Measurements from ENCODE around the gene HSPA2. TPM values are rescaled to one million over a fixed set of nuclear protein-coding genes. Genes with fewer than 3 reads are reported as not detected.

Gene HSPA2
- total RNA-seq, 4 donors from 2014 or later = 70.8 to 98.0 (median 91.6) TPM

- WGBS = 65% methylated on average over 4 of the region's 4 CpGs
- DNase-seq (ENCODE audit: low spot score in 2 of 2) = no peak
- peaks cover 6% of the 10 kb centered on the region for H3K27me3 ChIP-seq
- no peaks in the 10 kb centered on the region for H3K36me3 ChIP-seq
- H3K4me3 ChIP-seq = no peak overlapping the region
- H3K9me3 ChIP-seq = no peaks in the 10 kb centered on the region
- H3K27ac ChIP-seq = no peak overlapping the region
- peaks cover 21% of the 10 kb centered on the region for H3K4me1 ChIP-seq
- TF ChIP-seq CTCF (IDR thresholded peaks at IDR 0.05) = no peak
Measured at GRCh38 chr14:64536488-64537245, 3.9 kb upstream of the HSPA2 start.

GRCh38 chr14:64541261-64541971 is 875 bp downstream of the HSPA2 start:
- Histone ChIP-seq H3K27ac (no peak overlapping the region), H3K4me3 (peak overlapping the region; percentile 68), H3K4me1 (peaks cover 47% of the 10 kb centered on the region), H3K36me3 (no peaks in the 10 kb centered on the region), H3K9me3 (no peaks in the 10 kb centered on the region), H3K27me3 (peaks cover 6% of the 10 kb centered on the region)
- peak; percentile 78 to 82 for DNase-seq (ENCODE audit: low spot score in 2 of 2)
- TF ChIP-seq POLR2AphosphoS5 (IDR thresholded peaks at IDR 0.05) = no peak
- no peak for TF ChIP-seq POLR2A (IDR thresholded peaks at IDR 0.05)
- TF ChIP-seq CTCF (IDR thresholded peaks at IDR 0.05) = no peak
- no peak for TF ChIP-seq EP300 (IDR thresholded peaks at IDR 0.05)
- WGBS = no CpG with 5 or more reads among the region's 73 CpGs

GRCh38 chr14:64541972-64542835 is 1.7 kb downstream of the HSPA2 start:
- no peaks in the 10 kb centered on the region for H3K36me3 ChIP-seq
- peaks cover 6% of the 10 kb centered on the region for H3K27me3 ChIP-seq
- H3K27ac ChIP-seq = no peak overlapping the region
- TF ChIP-seq POLR2A (IDR thresholded peaks at IDR 0.05) = no peak
- no peak for TF ChIP-seq POLR2AphosphoS5 (IDR thresholded peaks at IDR 0.05)
- no peak for TF ChIP-seq CTCF (IDR thresholded peaks at IDR 0.05)
- no peak for TF ChIP-seq EP300 (IDR thresholded peaks at IDR 0.05)
- H3K4me1 ChIP-seq = peaks cover 47% of the 10 kb centered on the region
- no peaks in the 10 kb centered on the region for H3K9me3 ChIP-seq
- DNase-seq (ENCODE audit: low spot score in 2 of 2) = peak in 1 of 2 donors; percentile 73
- 12% methylated on average over 34 of the region's 61 CpGs for WGBS
- peak overlapping the region; percentile 68 for H3K4me3 ChIP-seq

- H3K4me1 ChIP-seq = peaks cover 47% of the 10 kb centered on the region
- no peak for TF ChIP-seq EP300 (IDR thresholded peaks at IDR 0.05)
- no peak for TF ChIP-seq POLR2AphosphoS5 (IDR thresholded peaks at IDR 0.05)
- TF ChIP-seq CTCF (IDR thresholded peaks at IDR 0.05) = no peak
- TF ChIP-seq POLR2A (IDR thresholded peaks at IDR 0.05) = no peak
- H3K27ac ChIP-seq = no peak overlapping the region
- H3K36me3 ChIP-seq = no peaks in the 10 kb centered on the region
- H3K9me3 ChIP-seq = no peaks in the 10 kb centered on the region
- no peak for DNase-seq (ENCODE audit: low spot score in 2 of 2)
- H3K4me3 ChIP-seq = peak overlapping the region; percentile 68
- peaks cover 6% of the 10 kb centered on the region for H3K27me3 ChIP-seq
- WGBS = 34% methylated on average over 4 of the region's 4 CpGs
Measured at GRCh38 chr14:64542836-64543201, 2.3 kb downstream of the HSPA2 start.

Data from suprapubic skin (tissue), 4 donors.